ENCODE results near the gene SYNJ2. TPM values are rescaled to one million over a fixed set of nuclear protein-coding genes. Genes with fewer than 3 reads are reported as not detected.

Gene SYNJ2
- total RNA-seq, 1 experiment from 2014 or later: 45.0 TPM

GRCh38 chr6:157980288-157981131 lies 1.2 kb upstream of the SYNJ2 start:
- no peak for DNase-seq
- no peak for TF ChIP-seq CTCF (IDR thresholded peaks at IDR 0.05; ENCODE audit: insufficient read depth in 1 of 2, low read depth in 1 of 2, low read length in 1 of 2, severe bottlenecking in 1 of 2, unreplicated experiment in 1 of 2)
- H3K27ac Mint-ChIP-seq (ENCODE audit: unreplicated experiment): peak overlapping the region; percentile 25
- H3K36me3 ChIP-seq (ENCODE audit: control insufficient read depth, insufficient read depth, low read length): no peaks in the 10 kb centered on the region
- H3K27me3 ChIP-seq (replicated peaks; ENCODE audit: control insufficient read depth, insufficient read depth, low read length): no peaks in the 10 kb centered on the region
- no peak overlapping the region for H3K4me3 ChIP-seq (ENCODE audit: low read depth, low read length)
- BruUV-seq (replicated peaks): no TSS peak
- no peaks in the 10 kb centered on the region for H3K27me3 Mint-ChIP-seq (ENCODE audit: insufficient read depth, unreplicated experiment)
- intact Hi-C loops (cut with micrococcal nuclease; ENCODE audit: unreplicated experiment): loop anchor here (1.0 kb wide), 1 partner anchor 26 kb away; no protein-coding TSS in a partner anchor
- ChIA-PET POLR2A (no interaction called here), CTCF (interaction anchor here (0.5 kb wide), 1 partner anchor 13 kb away, joined by 5 read pairs; no protein-coding TSS in a partner anchor)
- no peaks in the 10 kb centered on the region for H3K9me3 Mint-ChIP-seq (ENCODE audit: unreplicated experiment)
- H3K4me1 ChIP-seq: peaks cover 44% of the 10 kb centered on the region
- H3K9me3 ChIP-seq: no peaks in the 10 kb centered on the region
- peak overlapping the region; percentile 74 for H3K4me3 Mint-ChIP-seq (ENCODE audit: unreplicated experiment)
- peaks cover 15% of the 10 kb centered on the region for H3K36me3 Mint-ChIP-seq (ENCODE audit: insufficient read depth, unreplicated experiment)
- H3K4me1 Mint-ChIP-seq (ENCODE audit: low read depth, unreplicated experiment): peaks cover 8% of the 10 kb centered on the region

GRCh38 chr6:157981132-157981394 lies 600 bp upstream of the SYNJ2 start:
- ChIA-PET CTCF (interaction anchor here (0.6 to 1.2 kb wide), 2 partner anchors 64 to 252 kb away, joined by 3 to 5 read pairs; no protein-coding TSS in a partner anchor), POLR2A (interaction anchor here (0.9 to 1.2 kb wide), 2 partner anchors 26 to 27 kb away, joined by 4 to 6 read pairs; no protein-coding TSS in a partner anchor)
- Mint-ChIP-seq H3K27me3 (ENCODE audit: insufficient read depth, unreplicated experiment) (no peaks in the 10 kb centered on the region), H3K4me3 (ENCODE audit: unreplicated experiment) (peak overlapping the region; percentile 74), H3K27ac (ENCODE audit: unreplicated experiment) (peak overlapping the region; percentile 34), H3K4me1 (ENCODE audit: low read depth, unreplicated experiment) (peaks cover 8% of the 10 kb centered on the region), H3K9me3 (ENCODE audit: unreplicated experiment) (no peaks in the 10 kb centered on the region), H3K36me3 (ENCODE audit: insufficient read depth, unreplicated experiment) (peaks cover 15% of the 10 kb centered on the region)
- intact Hi-C loops (cut with micrococcal nuclease; ENCODE audit: unreplicated experiment): loop anchor here (1.0 kb wide), 1 partner anchor 27 kb away; no protein-coding TSS in a partner anchor
- Histone ChIP-seq H3K4me3 (ENCODE audit: low read depth, low read length) (peak overlapping the region; percentile 92), H3K4me1 (peaks cover 50% of the 10 kb centered on the region), H3K27me3 (replicated peaks; ENCODE audit: control insufficient read depth, insufficient read depth, low read length) (no peaks in the 10 kb centered on the region), H3K9me3 (no peaks in the 10 kb centered on the region), H3K36me3 (ENCODE audit: control insufficient read depth, insufficient read depth, low read length) (no peaks in the 10 kb centered on the region)
- BruUV-seq (replicated peaks): TSS peak; percentile 55
- DNase-seq: no peak
- TF ChIP-seq CTCF (IDR thresholded peaks at IDR 0.05; ENCODE audit: insufficient read depth in 1 of 2, low read depth in 1 of 2, low read length in 1 of 2, severe bottlenecking in 1 of 2, unreplicated experiment in 1 of 2): no peak

GRCh38 chr6:157982102-157982562 lies 469 bp downstream of the SYNJ2 start:
- H3K9me3 ChIP-seq: no peaks in the 10 kb centered on the region
- Mint-ChIP-seq H3K36me3 (ENCODE audit: insufficient read depth, unreplicated experiment) (peaks cover 15% of the 10 kb centered on the region), H3K27ac (ENCODE audit: unreplicated experiment) (peak overlapping the region; percentile 32), H3K27me3 (ENCODE audit: insufficient read depth, unreplicated experiment) (no peaks in the 10 kb centered on the region), H3K9me3 (ENCODE audit: unreplicated experiment) (no peaks in the 10 kb centered on the region), H3K4me3 (ENCODE audit: unreplicated experiment) (peak overlapping the region; percentile 74), H3K4me1 (ENCODE audit: low read depth, unreplicated experiment) (peaks cover 8% of the 10 kb centered on the region)
- ChIA-PET CTCF (interaction anchor here (0.7 to 1.2 kb wide), 4 partner anchors 11 to 63 kb away, joined by 3 read pairs; no protein-coding TSS in a partner anchor), POLR2A (interaction anchor here (0.6 to 1.2 kb wide), 3 partner anchors 28 to 90 kb away, joined by 3 to 6 read pairs (median 4); no protein-coding TSS in a partner anchor)
- intact Hi-C loops (cut with micrococcal nuclease; ENCODE audit: unreplicated experiment): loop anchor here (1.0 kb wide), 2 partner anchors 58 to 90 kb away; no protein-coding TSS in a partner anchor
- TF ChIP-seq CTCF (IDR thresholded peaks at IDR 0.05; ENCODE audit: insufficient read depth in 1 of 2, low read depth in 1 of 2, low read length in 1 of 2, severe bottlenecking in 1 of 2, unreplicated experiment in 1 of 2): no peak
- DNase-seq: peak; percentile 61 to 69
- BruUV-seq (replicated peaks): no TSS peak
- no peaks in the 10 kb centered on the region for H3K27me3 ChIP-seq (replicated peaks; ENCODE audit: control insufficient read depth, insufficient read depth, low read length)
- peaks cover 55% of the 10 kb centered on the region for H3K4me1 ChIP-seq
- peak overlapping the region; percentile 92 for H3K4me3 ChIP-seq (ENCODE audit: low read depth, low read length)
- H3K36me3 ChIP-seq (ENCODE audit: control insufficient read depth, insufficient read depth, low read length): no peaks in the 10 kb centered on the region
